Measurements from ENCODE around the gene DUSP12. TPM values are rescaled to one million over a fixed set of nuclear protein-coding genes. Genes with fewer than 3 reads are reported as not detected.
A peak's percentile ranks its signal among the peaks of the same experiment; 100 is the strongest.
"Not testable (repeated sequence)": the region's sequence is repeated elsewhere in the genome, so short reads cannot be mapped to it uniquely, and the experiment has no call there.

DUSP12 gene
- total and polyA plus RNA-seq, 2 donors: 27.9 to 41.8 TPM

GRCh38 chr1:161768986-161769672 lies 19.5 kb downstream of the DUSP12 start:
- no peaks in the 10 kb centered on the region for H3K4me1 ChIP-seq (ENCODE audit: insufficient read depth)
- H3K36me3 ChIP-seq (ENCODE audit: insufficient read depth): no peaks in the 10 kb centered on the region

DNA sequence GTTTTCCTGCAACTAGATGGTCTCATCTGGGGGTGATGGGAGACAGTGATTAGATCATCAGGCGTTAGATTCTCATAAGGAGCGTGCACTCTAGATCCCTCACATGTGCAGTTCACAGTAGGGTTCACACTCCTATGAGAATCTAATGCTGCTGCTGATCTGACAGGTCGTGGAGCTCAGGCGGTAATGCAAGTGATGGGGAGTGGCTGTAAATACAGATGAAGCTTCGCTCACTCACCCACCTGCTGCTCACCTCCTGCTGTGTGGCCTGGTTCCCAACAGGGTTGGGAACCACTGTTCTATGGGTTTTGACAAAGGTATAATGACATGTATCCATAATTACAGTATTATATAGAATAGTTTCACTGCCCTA lies 20.1 kb downstream of the DUSP12 start:
- not testable (repeated sequence) for H3K27ac ChIP-seq (ENCODE audit: low read depth); H3K4me3 ChIP-seq (ENCODE audit: low read depth, low read length); DNase-seq (ENCODE audit: extremely low spot score); H3K36me3 ChIP-seq (ENCODE audit: insufficient read depth); H3K4me1 ChIP-seq (ENCODE audit: insufficient read depth)
- WGBS: 88% methylated on average over 5 of the region's 5 CpGs

More at GRCh38 chr1:161768986-161769672, 19.5 kb downstream of the DUSP12 start:
- no peak for DNase-seq (ENCODE audit: extremely low spot score)
- no peak overlapping the region for H3K4me3 ChIP-seq (ENCODE audit: low read depth, low read length)
- H3K27ac ChIP-seq (ENCODE audit: low read depth): no peak overlapping the region

- WGBS: 97% methylated on average over 3 of the region's 3 CpGs
- no peaks in the 10 kb centered on the region for H3K4me1 ChIP-seq (ENCODE audit: insufficient read depth)
Measured at GRCh38 chr1:161770250-161770649, 20.7 kb downstream of the DUSP12 start.

DNA sequence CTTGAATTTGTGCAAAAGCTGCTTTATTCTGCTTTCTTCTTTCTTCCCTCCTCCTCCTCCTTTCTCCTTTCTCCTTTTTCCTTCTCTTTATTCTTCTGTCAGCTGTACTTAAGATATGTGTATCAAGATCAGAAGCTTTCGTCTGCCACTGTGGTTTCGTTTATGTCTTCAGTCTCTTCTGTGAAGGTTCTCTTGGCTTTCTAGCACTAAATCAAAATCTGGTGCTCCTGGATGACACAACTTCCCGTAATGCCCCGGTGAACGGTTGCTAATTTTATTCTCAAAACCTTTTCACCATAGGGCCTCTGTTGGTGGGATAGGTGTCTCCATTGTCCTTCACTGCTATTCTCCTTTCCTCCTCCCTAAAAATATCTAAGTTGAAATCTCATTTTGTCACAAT lies 21.6 kb downstream of the DUSP12 start:
- no peak overlapping the region for H3K27ac ChIP-seq (ENCODE audit: low read depth)
- no peak for DNase-seq (ENCODE audit: extremely low spot score)
- WGBS: 77% methylated on average over 5 of the region's 5 CpGs
- H3K4me3 ChIP-seq (ENCODE audit: low read depth, low read length): no peak overlapping the region
- H3K36me3 ChIP-seq (ENCODE audit: insufficient read depth): no peaks in the 10 kb centered on the region
- no peaks in the 10 kb centered on the region for H3K4me1 ChIP-seq (ENCODE audit: insufficient read depth)

More at GRCh38 chr1:161770250-161770649, 20.7 kb downstream of the DUSP12 start:
- DNase-seq (ENCODE audit: extremely low spot score): no peak
- H3K36me3 ChIP-seq (ENCODE audit: insufficient read depth): no peaks in the 10 kb centered on the region
- H3K27ac ChIP-seq (ENCODE audit: low read depth): no peak overlapping the region
- H3K4me3 ChIP-seq (ENCODE audit: low read depth, low read length): no peak overlapping the region

DNA sequence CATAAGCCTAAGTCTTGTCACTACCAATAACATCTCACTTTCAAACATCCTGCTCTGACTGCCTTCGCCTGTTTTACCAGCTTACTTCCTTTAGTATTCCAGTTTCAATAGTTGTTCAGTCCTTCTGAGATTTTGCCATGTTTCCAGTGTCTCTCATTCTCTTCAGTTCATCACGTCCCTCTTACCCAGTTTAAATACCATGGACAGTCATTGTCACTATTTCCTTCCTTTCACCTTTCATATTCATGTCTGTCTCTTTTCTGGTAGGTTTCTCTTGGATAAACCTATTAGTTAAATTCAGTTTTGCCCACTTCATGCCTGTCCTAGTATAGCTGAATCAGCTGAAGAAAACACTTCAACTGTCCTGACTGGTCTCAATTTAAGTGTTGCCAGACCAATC lies 22.4 kb downstream of the DUSP12 start:
- Histone ChIP-seq H3K36me3 (ENCODE audit: insufficient read depth) (no peaks in the 10 kb centered on the region), H3K4me3 (ENCODE audit: low read depth, low read length) (no peak overlapping the region), H3K27ac (ENCODE audit: low read depth) (peak overlapping the region; percentile 23), H3K4me1 (ENCODE audit: insufficient read depth) (no peaks in the 10 kb centered on the region)
- 77% methylated on average over 2 of the region's 2 CpGs for WGBS
- DNase-seq (ENCODE audit: extremely low spot score): no peak

- Histone ChIP-seq H3K27ac (ENCODE audit: low read depth) (peak overlapping the region; percentile 23), H3K36me3 (ENCODE audit: insufficient read depth) (no peaks in the 10 kb centered on the region), H3K4me1 (ENCODE audit: insufficient read depth) (no peaks in the 10 kb centered on the region), H3K4me3 (ENCODE audit: low read depth, low read length) (no peak overlapping the region)
- no peak for DNase-seq (ENCODE audit: extremely low spot score)
Measured at GRCh38 chr1:161772397-161772796, 22.8 kb downstream of the DUSP12 start.

- Histone ChIP-seq H3K36me3 (ENCODE audit: insufficient read depth) (no peaks in the 10 kb centered on the region), H3K4me1 (ENCODE audit: insufficient read depth) (no peaks in the 10 kb centered on the region), H3K27ac (ENCODE audit: low read depth) (no peak overlapping the region), H3K4me3 (ENCODE audit: low read depth, low read length) (no peak overlapping the region)
- WGBS: 55% methylated on average over 4 of the region's 4 CpGs
- no peak for DNase-seq (ENCODE audit: extremely low spot score)
Measured at GRCh38 chr1:161773791-161774190, 24.2 kb downstream of the DUSP12 start.

GRCh38 chr1:161777261-161777660 lies 27.7 kb downstream of the DUSP12 start:
- Histone ChIP-seq H3K27ac (ENCODE audit: low read depth) (no peak overlapping the region), H3K4me1 (ENCODE audit: insufficient read depth) (no peaks in the 10 kb centered on the region), H3K36me3 (ENCODE audit: insufficient read depth) (no peaks in the 10 kb centered on the region), H3K4me3 (ENCODE audit: low read depth, low read length) (no peak overlapping the region)
- 94% methylated on average over 2 of the region's 2 CpGs for WGBS
- DNase-seq (ENCODE audit: extremely low spot score): no peak

GRCh38 chr1:161778522-161778921 lies 28.9 kb downstream of the DUSP12 start:
- Histone ChIP-seq H3K27ac (ENCODE audit: low read depth) (no peak overlapping the region), H3K4me3 (ENCODE audit: low read depth, low read length) (no peak overlapping the region), H3K36me3 (ENCODE audit: insufficient read depth) (peaks cover 5% of the 10 kb centered on the region), H3K4me1 (ENCODE audit: insufficient read depth) (no peaks in the 10 kb centered on the region)
- no peak for DNase-seq (ENCODE audit: extremely low spot score)
- 92% methylated on average over 1 of the region's 1 CpG for WGBS

DNA sequence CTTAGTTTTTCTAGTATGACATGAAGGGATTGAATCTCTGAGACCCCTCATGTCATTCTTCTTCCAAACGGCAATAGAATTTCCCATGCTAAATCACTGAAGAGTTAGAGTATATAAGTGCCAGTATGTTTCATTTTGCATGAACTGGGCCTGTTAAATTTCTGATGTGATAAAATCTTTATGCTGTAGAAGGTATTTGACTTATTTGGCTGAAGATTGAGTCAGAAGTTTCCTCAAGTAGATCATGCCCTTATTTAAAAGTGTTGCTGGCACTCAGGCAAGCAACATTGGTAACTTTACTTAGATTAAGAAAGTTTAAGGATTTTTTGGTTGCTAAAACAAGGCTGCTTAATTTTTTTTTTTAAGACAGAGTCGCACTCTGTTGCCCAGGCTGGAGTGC lies 29.8 kb downstream of the DUSP12 start:
- H3K4me1 ChIP-seq (ENCODE audit: insufficient read depth): no peaks in the 10 kb centered on the region
- H3K27ac ChIP-seq (ENCODE audit: low read depth): no peak overlapping the region
- DNase-seq (ENCODE audit: extremely low spot score): no peak
- H3K36me3 ChIP-seq (ENCODE audit: insufficient read depth): peaks cover 6% of the 10 kb centered on the region
- H3K4me3 ChIP-seq (ENCODE audit: low read depth, low read length): no peak overlapping the region
- WGBS: 71% methylated on average over 2 of the region's 2 CpGs

GRCh38 chr1:161781995-161782394 lies 32.4 kb downstream of the DUSP12 start:
- no peaks in the 10 kb centered on the region for H3K4me1 ChIP-seq (ENCODE audit: insufficient read depth)
- H3K36me3 ChIP-seq (ENCODE audit: insufficient read depth): peaks cover 11% of the 10 kb centered on the region
- no peak overlapping the region for H3K27ac ChIP-seq (ENCODE audit: low read depth)
- H3K4me3 ChIP-seq (ENCODE audit: low read depth, low read length): no peak overlapping the region
- no peak for DNase-seq (ENCODE audit: extremely low spot score)

DNA sequence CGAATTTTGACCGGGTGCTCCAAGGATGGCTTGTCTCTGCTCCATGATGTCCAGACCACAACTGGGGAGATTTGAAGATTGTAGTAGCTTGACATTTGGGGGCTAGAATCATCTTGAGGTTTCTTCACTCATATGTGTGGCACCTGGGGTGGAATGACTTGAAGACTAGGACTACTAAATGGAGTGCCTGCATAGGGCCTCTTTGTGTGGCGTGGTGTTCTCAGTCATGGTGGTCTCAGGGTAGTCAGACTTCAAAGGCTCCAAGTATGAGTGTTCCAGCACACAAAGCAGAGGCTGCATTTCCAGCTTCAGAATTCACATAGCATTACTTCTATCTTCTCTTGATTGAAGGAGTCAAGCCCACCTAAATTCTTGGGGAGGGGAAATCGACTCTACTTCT lies 33.3 kb downstream of the DUSP12 start:
- WGBS: 99% methylated on average over 4 of the region's 4 CpGs
- no peak overlapping the region for H3K27ac ChIP-seq (ENCODE audit: low read depth)
- H3K36me3 ChIP-seq (ENCODE audit: insufficient read depth): peaks cover 11% of the 10 kb centered on the region
- H3K4me3 ChIP-seq (ENCODE audit: low read depth, low read length): no peak overlapping the region
- no peak for DNase-seq (ENCODE audit: extremely low spot score)
- H3K4me1 ChIP-seq (ENCODE audit: insufficient read depth): no peaks in the 10 kb centered on the region

- H3K27ac ChIP-seq (ENCODE audit: low read depth): no peak overlapping the region
- no peaks in the 10 kb centered on the region for H3K4me1 ChIP-seq (ENCODE audit: insufficient read depth)
- WGBS: 89% methylated on average over 1 of the region's 1 CpG
- H3K36me3 ChIP-seq (ENCODE audit: insufficient read depth): peaks cover 11% of the 10 kb centered on the region
- DNase-seq (ENCODE audit: extremely low spot score): no peak
- no peak overlapping the region for H3K4me3 ChIP-seq (ENCODE audit: low read depth, low read length)
Measured at GRCh38 chr1:161784968-161785367, 35.4 kb downstream of the DUSP12 start.

DNA sequence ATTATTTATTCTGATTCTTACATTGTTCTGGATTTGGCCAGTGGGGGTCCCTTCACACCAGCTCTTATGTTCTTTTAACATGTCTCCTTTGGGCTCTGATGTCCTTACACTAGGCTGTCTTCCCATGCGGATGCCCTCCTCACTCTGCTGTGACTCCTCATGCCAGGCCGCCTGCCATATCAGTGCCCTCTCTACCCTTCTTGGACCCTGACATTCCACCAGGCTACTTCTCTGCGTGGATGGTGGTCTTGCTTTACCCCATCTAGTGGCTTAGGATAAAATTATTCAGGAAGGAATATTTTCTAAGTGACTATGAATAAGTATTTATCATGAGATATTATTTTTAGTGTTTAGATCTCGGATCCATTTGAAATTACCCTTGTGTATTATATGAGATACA lies 37.8 kb downstream of the DUSP12 start:
- Histone ChIP-seq H3K4me1 (ENCODE audit: insufficient read depth) (no peaks in the 10 kb centered on the region), H3K4me3 (ENCODE audit: low read depth, low read length) (no peak overlapping the region), H3K27ac (ENCODE audit: low read depth) (no peak overlapping the region), H3K36me3 (ENCODE audit: insufficient read depth) (peaks cover 10% of the 10 kb centered on the region)
- WGBS: 80% methylated on average over 4 of the region's 4 CpGs
- DNase-seq (ENCODE audit: extremely low spot score): no peak

Data from urinary bladder (tissue), 4 donors.